ENCODE results near the gene NFE2L2.
"Not testable (repeated sequence)": the region's sequence is repeated elsewhere in the genome, so short reads cannot be mapped to it uniquely, and the experiment has no call there.

NFE2L2 gene

DNA sequence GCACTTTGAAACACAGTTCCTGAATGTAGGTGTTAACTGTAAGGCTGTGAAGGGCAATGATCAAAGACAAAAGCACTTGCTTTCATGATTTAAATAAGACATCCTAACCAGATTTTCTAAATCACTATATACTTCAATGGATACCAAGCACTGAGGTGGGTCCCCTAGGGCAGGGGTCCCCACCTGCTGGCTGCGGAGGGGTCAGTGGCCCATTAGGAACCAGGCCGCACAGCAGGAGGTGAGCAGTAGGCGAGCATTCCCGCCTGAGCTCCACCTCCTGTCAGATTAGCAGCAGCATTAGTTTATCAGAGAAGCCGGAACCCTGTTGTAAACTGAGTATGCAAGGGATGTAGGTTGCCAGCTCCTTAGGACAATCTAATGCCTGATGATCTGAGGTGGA, 7.1 kb downstream of the NFE2L2 start:
- no peak for DNase-seq (ENCODE audit: low read depth in 3 of 3, low spot score in 1 of 3)

DNA sequence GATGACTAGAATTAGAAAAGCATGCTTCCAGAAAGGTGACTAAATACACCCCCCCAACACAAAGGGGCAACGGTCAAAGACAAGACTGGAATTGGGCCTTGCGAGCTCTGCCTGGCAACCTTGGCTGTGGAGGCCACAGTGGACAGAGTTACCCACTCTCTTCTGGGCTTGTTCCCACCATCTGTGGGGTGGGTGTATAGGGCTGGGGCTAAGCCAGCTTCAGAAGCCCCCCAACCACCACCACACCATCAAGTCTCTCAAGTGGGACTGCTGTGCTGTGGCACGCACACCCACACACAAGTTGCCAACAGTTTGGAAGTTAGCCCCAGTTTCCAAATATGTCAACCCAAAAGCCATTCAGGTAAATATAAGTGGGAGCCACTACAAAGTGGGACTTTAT, 7.8 kb downstream of the NFE2L2 start:
- no peak for DNase-seq (ENCODE audit: low read depth in 3 of 3, low spot score in 1 of 3)

DNA sequence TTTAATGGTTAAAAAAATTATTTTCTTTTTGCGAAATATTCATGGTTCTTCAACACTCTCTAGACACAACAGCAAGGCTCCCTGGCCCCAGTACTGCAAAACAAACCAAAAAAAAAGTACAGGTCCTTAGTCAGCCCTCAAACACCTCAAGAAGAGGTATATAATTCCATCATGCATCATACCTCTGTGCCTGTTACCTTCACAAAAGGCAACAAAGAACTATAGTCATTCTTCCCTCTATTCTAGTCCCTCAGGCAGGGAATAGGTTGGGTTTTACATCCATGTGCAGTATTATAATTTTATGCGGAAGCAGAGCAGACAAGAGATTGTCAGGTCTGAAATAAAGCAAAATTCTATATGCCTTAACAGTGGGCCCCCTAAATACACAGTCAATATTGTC, 8.5 kb downstream of the NFE2L2 start:
- DNase-seq (ENCODE audit: low read depth in 3 of 3, low spot score in 1 of 3), result no peak

DNA sequence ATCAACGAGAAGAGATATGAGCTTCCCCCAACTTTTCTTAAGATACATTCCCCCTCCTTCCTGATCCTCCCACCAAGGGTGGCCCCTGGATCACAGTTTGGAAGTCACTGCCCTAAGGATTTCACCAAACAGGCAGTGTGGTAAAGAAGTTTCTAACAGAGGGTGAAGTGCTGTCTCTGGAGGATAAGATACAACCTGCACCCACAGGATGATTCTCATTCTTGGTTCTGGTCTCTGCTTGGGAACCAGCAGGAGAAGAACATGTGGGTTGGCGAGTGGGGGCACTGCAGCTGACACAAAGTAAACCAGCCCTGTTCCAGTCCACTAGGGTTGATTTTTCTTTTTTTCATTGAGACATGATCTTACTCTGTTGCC, 9.3 kb downstream of the NFE2L2 start:
- DNase-seq (ENCODE audit: low read depth in 3 of 3, low spot score in 1 of 3), result no peak

DNA sequence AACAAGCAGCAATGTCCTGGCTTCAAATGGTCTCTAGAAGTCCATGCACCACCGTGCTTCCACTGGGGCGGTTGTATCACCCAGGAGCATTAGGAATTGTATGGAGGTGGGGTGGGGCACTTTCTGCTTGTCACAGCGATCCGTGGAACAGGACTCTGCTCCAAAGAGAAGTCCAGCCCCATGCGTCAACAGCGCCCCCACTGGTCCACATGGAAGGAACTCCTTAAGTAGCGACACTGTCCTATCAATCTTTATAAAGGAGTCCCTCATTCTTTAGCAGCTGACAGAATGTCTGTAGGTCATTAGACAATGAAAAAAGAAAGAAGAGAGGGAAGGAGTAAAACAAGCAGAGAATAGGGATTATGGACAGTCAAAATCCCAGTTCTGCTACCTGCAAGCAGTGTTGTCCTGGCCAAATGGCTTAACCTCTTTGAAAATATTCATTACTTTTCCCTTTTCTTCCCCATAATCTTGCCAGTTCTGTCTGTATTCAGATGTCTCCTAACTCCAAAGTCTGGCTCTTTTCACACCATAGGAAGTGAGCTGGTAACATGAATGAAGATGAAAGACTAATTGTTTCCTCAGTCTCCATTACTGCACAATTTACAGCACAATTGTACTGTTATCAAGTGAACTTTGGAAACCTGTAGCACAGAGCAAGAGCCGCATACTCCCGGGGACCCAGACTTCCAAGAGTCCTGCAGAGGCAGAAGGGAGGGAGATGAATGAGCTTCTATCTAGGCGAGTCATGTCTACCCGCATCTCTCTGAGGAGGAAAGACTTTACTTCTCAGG, 9.9 kb downstream of the NFE2L2 start:
- no peak for DNase-seq (ENCODE audit: low read depth in 3 of 3, low spot score in 1 of 3)

DNA sequence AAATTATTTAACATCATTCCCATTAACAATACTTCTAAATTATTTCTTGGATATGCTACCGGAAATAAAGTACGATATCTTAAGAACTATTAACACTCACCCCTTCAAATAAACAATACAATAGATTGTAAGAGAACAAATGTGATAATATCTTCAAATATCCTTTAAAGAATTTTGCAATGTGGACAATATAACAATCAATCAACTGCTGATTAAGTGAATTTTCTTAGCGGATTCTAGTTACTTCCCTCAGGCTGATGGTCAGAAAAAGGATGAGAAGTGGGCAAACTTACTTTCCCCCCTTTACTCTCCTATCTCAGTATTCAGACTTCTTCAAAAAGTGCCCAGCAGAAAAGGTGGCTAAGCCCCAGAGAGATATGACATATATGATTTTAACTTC, 10.8 kb downstream of the NFE2L2 start:
- DNase-seq (ENCODE audit: low read depth in 3 of 3, low spot score in 1 of 3), result no peak

DNA sequence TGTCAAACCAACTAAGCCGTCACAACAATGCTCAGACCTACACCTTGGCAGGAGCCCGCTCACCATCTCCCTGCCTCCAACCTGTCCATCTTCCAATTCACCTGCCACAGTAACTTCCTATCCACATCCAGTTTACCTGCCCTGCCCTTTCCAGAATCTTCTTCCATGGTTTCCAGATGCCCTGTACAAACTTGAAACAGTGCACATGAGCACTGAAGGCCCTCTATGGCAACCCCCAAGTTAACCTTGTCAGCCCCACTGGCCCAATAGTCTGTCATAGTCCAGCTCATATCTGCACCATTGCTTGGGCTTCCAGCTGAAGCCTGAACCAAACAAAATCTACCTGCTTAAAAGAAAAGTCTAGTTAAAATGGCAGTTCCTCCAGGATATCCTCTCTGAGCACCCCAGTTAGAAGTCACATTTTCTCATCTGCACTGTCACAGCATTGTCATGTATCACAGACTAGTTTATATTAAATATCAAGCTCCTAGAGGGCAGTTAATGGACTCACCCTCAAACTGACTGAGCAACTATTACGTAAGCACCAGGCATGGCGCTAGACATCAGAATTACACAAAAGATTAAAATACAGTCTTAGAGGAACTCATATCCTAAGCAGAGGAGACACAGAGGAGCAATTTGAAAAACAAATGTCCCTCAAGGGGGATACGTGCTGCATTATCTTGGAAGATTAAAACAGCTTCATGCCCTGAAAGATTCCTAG, 11.6 kb downstream of the NFE2L2 start:
- no peak for DNase-seq (ENCODE audit: low read depth in 3 of 3, low spot score in 1 of 3)

DNA sequence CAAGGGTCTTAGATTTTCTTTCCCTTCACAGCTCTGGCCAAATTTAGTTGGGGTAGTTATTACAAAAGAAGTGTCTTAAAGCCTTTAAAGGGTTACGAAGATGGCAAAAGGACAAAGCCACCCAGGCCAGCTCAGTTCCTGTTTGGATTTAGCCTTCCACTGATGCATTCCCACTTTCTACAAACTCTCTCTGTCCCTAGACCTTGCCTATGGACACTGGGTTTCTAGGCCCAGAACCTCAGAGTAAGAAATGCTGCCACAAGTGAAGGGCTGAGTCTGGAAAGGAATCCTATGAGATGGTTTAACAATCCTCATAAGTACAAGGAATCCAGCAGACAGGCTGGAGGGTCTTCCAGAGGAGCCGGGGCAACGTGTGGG, 13.4 kb downstream of the NFE2L2 start:
- DNase-seq (ENCODE audit: low read depth in 3 of 3, low spot score in 1 of 3), result no peak

DNA sequence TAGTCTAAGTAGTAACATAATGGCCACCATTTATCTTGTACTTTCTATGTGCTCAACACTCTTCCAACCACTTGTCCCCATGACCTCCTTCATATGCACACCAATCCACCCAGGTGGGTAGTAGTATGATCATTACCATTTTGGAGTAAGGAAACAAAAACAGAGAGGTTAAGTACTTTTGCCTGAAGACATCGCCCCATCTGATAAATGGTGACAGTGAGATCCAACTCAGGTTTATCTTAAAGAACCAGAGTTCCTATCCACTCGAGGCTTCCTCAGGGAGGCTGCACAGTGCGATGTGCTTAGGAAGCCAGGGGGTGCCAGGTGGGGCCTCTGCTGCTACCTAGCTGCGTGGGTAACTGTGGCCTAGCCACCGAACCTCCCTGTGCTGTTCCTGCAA, 14.1 kb downstream of the NFE2L2 start:
- DNase-seq (ENCODE audit: low read depth in 3 of 3, low spot score in 1 of 3), result no peak

DNA sequence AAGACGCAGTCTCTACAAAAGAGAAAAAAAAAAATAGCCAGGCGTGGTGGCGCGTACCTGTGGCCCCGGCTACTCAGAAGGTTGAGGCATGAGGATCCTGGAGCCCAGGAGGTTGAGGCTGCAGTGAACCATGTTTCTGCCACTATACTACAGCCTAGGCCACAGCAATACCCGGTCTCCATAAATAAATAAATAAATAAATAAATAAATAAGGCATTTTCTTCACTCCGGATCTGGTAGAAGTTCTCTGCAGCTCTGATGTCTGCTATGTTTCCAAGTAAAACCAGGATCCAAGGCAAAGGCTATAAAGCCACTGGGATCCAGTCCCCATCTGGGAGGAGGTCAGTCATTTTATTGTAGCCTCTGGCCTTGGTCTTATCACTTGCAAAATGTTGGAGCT, 15.5 kb downstream of the NFE2L2 start:
- DNase-seq (ENCODE audit: low read depth in 3 of 3, low spot score in 1 of 3), result no peak

DNA sequence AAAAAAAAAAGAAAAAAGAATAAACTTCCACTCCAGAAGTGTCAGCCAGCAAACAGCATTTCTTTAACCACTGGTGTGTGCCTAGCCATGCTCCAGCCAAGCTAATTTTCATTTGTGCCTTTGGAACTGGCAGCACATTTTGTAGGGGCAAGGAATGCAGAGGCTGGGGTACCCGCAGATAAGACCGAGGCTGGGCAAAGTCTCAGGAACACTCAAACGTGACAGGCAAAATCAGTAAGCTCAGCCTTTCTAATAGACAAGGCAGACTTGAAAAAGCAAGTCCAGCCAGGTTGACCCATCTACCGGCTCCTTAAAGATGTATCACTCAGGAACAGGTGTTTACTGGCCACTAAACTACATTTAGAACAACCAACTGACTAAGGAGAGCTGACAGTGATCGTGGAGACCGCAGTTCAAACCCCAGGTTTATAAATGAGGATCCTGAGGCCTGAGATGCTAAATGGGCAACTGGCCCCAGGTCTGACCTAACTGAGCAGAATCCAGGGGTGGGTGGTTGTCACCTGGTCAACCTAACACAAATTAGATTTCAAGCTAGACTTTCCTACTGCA, 16.7 kb downstream of the NFE2L2 start:
- DNase-seq (ENCODE audit: low read depth in 3 of 3, low spot score in 1 of 3), result no peak

DNA sequence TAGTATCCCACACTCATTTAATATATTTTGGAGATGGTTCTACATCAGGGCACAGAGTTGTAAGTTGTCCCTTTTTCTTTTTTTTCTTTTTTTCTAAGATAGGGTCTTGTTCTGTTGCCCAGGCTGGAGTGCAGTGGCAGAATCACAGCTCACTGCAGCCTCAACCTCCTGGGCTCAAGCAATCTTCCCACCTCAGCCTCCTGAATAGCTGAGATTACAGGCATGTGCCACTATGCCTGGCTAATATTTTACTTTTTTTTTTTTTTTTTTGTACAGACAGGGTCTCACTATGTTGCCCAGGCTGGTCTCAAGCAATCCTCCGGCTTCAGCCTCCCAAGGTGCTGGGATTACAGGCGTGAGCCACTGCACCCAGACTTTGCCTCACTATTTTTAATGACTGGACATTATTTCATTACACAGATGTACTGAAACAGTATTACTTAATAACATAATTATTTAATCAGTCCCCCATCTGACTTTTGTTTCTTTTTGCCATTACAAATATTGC, 17.9 kb downstream of the NFE2L2 start:
- DNase-seq (ENCODE audit: low read depth in 3 of 3, low spot score in 1 of 3), result not testable (repeated sequence)

DNA sequence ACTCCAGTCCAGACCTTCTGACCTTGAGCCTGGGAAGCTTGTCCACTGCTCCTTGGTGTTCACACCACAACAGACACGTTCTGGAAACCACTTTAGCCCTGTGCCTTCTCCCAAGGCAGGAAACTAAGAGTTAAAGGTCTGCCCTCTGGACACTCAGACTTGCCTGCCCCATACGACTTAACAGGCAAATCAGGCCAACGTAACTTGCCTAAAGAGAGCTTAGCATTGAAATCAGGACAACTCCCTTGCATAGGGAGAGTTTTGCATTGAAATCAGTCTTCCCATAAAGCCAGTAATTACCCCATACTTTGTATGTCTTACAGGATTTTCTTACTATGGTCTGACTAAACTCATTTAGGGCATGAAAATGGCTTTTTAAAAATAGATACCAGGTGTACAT, 18.5 kb downstream of the NFE2L2 start:
- DNase-seq (ENCODE audit: low read depth in 3 of 3, low spot score in 1 of 3), result no peak

DNA sequence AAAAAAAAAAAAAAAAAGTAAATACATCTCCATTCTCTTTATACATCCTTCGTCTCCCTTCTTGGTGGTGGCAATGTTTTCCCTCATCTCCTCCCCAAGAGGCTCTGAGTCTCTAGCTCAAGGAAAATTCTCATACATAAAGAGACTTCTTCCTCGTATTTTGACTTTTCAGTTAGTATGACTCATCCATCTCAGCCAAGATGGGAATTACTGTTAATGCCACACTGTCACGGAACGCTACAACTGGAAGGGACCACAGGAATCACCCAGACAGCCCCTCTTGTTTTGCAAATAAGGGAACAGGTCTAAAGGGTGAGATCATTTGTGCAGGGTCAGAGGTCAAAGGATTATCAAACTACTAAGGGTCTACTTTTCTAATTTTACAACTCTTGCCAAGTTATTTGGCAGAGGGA, 19.5 kb downstream of the NFE2L2 start:
- DNase-seq (ENCODE audit: low read depth in 3 of 3, low spot score in 1 of 3), result no peak

DNA sequence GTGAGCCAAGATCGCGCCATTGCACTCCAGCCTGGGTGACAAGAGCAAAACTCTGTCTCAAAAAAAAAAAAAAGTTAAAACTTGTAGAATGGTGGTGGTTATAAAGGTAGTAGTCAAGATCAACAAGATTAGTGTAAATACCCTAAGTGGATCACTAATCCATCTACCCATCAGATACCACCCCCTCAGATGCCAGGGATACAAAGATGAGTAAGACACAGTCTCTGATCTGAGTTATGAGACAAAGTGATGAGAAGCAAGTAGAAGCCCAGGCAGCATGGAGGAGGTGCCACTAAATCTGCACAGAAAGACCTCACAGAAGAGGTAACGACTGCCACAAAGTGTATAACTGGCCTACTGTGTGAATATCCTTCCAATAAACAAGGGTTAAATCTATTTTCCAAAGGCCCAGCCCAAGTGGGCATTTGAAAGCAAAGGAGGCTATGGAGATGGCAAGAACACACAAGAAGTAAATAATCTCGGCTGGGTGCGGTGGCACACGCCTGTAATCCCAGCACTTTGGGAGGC, 20.2 kb downstream of the NFE2L2 start:
- DNase-seq (ENCODE audit: low read depth in 3 of 3, low spot score in 1 of 3), result no peak

DNA sequence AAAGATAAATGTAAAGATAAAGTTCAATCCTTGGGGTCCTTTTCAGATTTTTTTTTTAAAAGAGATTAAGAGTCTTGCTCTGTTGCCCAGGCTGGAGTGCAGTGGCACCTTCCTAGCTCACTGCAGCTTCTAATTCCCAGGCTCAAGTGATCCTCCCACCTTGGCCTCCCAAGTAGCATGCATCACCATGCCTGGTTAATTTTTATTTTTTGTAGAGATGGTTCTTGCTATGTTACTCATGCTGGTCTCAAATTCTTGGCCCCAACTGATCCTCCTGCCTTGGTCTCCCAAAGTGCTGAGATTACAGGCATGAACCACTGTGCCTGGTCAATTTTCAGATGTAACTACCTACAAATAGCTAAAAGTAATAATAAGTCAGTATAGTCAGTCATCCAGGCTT, 21.1 kb downstream of the NFE2L2 start:
- DNase-seq (ENCODE audit: low read depth in 3 of 3, low spot score in 1 of 3), result no peak

DNA sequence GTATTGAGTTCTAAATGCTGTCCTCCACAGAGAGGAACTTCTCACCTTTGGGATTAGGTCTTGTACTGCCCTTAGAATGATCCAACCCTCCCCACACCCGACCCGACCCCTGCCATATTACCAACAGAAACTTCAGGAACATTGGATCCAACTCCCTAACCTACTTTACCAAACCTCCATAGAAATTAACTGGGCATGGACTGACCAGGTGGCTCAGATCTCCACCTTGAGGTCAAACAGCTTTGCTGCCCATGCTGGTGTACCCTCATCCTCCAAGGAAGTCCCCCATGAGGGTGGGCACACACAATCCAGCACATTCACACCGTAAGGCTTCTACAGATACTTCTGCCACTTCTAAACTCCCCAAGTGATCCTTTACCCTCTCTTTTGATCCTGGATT, 21.5 kb downstream of the NFE2L2 start:
- DNase-seq (ENCODE audit: low read depth in 3 of 3, low spot score in 1 of 3), result no peak

DNA sequence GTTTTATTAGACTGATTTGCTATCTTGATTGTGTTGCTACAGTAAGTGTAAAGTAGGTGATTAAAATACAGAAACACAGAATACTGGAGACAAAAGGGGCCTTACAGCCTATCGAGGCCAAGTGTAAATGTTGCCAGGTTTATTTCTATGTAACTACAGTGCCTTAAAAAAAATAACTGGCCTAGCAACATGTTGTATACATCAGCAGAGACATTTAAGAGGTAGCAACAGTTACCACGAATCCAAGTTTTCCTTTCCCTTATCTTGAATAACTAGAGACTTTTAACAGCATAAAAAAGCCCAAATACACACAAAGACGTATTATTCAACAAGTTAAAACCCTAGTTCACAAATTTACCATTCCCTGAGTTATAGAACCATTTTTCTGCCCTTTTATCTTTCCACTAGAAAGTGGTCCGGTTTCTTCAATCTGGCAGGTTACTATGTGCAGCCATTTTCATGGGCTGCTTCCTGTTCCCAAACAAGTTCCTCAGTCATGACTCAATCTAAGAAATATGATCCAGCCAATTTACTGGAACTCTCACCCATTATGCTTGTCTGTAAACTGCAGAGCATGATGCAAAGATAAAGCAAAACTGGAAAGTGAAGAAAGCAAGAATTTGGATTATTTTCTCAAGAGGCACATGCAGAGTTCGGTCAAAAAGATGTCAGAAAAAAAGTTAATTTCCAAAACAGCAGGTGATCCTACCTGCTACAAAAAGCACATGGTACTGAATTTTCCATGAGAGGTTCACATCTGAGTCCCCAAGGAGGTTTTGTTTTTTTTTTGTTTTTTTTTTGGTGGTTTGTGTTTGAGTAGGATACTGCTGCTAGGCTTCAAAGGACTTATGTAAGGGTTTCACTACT, 22.2 kb downstream of the NFE2L2 start:
- no peak for DNase-seq (ENCODE audit: low read depth in 3 of 3, low spot score in 1 of 3)

DNA sequence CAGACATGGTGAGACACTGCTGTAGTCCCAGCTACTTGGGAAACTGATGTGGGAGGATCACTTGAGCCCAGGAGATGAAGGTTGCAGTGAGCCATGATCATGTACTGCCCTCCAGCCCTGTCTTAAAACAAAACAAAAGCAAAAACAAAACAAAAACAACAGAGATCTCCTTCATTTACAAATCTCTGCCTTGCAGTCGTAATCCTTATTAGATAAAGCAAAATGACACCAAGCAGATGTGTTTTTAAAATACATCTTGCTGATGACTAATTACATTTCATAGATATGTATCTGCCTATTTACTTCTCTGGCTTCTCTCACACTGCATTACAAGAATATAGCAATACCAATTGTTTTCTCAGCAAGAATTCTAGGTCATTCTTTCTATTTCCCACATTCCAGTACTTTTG, 22.8 kb downstream of the NFE2L2 start:
- no peak for DNase-seq (ENCODE audit: low read depth in 3 of 3, low spot score in 1 of 3)

DNA sequence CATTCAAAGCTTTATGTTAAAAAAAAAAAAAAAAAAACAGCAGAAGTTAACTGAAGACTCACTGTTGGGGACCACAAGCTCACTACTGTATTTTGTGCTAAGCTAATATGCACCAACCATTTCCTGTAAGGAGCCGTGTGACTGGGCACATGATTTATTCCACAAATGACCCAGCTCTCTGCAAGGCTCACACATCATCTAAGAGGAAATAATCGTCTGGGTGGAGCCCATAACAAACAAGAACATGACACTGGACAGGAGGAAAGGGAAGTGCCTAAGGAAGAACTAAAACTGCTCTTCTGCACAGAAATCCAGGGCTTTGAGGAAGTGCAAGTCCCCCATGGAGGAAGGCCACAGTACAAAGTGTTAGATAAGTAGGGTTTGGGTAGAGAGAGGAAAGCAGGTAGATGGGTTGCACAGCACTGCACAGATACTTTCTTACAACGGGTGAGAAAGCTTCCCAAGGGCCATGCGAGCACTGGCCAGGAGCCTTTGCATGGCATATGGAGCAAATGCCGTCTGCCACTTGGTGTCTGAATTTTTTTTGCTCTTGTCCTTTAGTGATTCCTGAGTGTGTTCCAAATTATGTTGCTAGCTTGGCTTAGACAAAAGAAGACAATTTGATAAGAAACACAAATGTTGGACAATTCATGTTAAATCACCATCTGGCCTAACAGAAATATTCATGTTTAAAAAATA, 24.4 kb downstream of the NFE2L2 start:
- DNase-seq (ENCODE audit: low read depth in 3 of 3, low spot score in 1 of 3), result no peak

DNA sequence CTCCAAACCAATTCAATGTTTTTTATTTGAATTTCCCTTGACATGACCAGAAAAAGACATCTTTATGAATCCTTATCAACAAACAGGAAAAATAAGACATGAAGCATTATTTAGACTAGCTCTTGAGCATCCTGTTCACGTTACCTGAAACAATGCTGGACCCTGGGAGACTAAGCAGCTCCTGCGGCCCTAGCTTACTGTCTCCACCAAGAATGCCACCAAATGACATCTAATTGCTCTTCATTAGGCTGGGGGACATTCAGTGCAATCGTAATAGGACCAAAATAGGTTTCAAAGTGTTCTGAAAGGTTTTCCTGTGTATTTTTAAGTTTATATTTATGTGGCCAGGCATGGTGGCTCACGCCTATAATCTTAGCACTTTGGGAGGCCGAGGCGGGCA, 25.5 kb downstream of the NFE2L2 start:
- no peak for DNase-seq (ENCODE audit: low read depth in 3 of 3, low spot score in 1 of 3)

All from stimulated activated CD4-positive, alpha-beta T cell treated with anti-CD3 and anti-CD28 coated beads, TNF-alpha, amount 100 ng/mL, for 1 hour (primary cell).